Right lobe of liver (tissue), 6 donors: ENCODE measurements around the gene PXDN. TPM values are rescaled to one million over a fixed set of nuclear protein-coding genes. Genes with fewer than 3 reads are reported as not detected.

Source experiments
- ATAC-seq, 4 donors: fragments of 200-7000 bp; cut with Tn5 transposase; one replicate each; pipeline ENCODE4 v1.9.1; 2020; ENCODE audit warnings: mild to moderate bottlenecking in 4 of 4, moderate library complexity in 4 of 4
- DNase-seq, 3 donors: peaks; one replicate each; pipeline ENCODE4 v3.0.0-alpha.2; 2020
- H3K27ac ChIP-seq, 3 donors: fragments of 200-600 bp; one replicate each; pipeline ENCODE4 v1.8.0; 2022
- H3K27me3 ChIP-seq, 2 donors: fragments of 200-600 bp; one replicate each; pipeline ENCODE4 v1.8.0; 2022
- H3K36me3 ChIP-seq, 4 donors: fragments of 200-600 bp; sonication (generic) in 1 of 4; one replicate each; pipeline versions ENCODE4 v1.5.1 to v1.8.0; 2017 to 2022; ENCODE audit warnings: control low read depth in 1 of 4
- H3K4me1 ChIP-seq, 4 donors: fragments of 200-600 bp; sonication (generic) in 1 of 4; one replicate each; pipeline versions ENCODE4 v1.5.1 to v1.8.0; 2017 to 2022; ENCODE audit warnings: control low read depth in 1 of 4
- H3K4me3 ChIP-seq, 3 donors: fragments of 200-600 bp; one replicate each; pipeline ENCODE4 v1.8.0; 2022
- H3K9me3 ChIP-seq, 4 donors: fragments of 200-600 bp; sonication (generic) in 1 of 4; one replicate each; pipeline versions ENCODE4 v1.5.1 to v1.8.0; 2017 to 2022; ENCODE audit warnings: control low read depth in 1 of 4
- POLR2A ChIP-seq: fragments of 450-650 bp; IDR thresholded peaks from one replicate; pipeline ENCODE4 v1.6.1; 2017; ENCODE audit warnings: antibody characterized with exemption, mild to moderate bottlenecking
- WGBS: methylation state at CpG from one replicate; pipeline ENCODE4 v1.1.6; 2018; ENCODE audit warnings: low coverage, low lambda C conversion rate; ENCODE audit not compliant: insufficient coverage; ENCODE audit errors: missing lambda C conversion rate; 5-methylcytosine and 5-hydroxymethylcytosine counted together
- intact Hi-C, 2 donors: fragments of 100-400 bp; cut with DNase I; formaldehyde crosslinking; loops; one replicate each; pipeline versions ENCODE4 v1.11.2 to v1.14.1; 2022
- total RNA-seq, 6 experiments: library from RNA; depleted of rRNA in 2 of 6; stranded (reverse); fragments of >200 nt in 2 of 6; fragmentation: NEBNext Ultra II Directional in 3 of 6; extraction: Animal tissue kit (Norgen Biotek cat#: 25700) in 3 of 6; gene quantifications; one replicate each; pipeline versions ENCODE4 v1.1.0 to v1.2.4, GENCODE V29; 2016 to 2023
- TF ChIP-seq, protein P1 (sequence below), 4 donors: fragments of 200-600 bp in 3 of 4; fragments of 450-650 bp in 1 of 4; IDR thresholded peaks; one replicate each; pipeline versions ENCODE4 v1.5.1 to v1.8.0; 2016 to 2022; ENCODE audit warnings: antibody characterized with exemption in 4 of 4, mild to moderate bottlenecking in 2 of 4
- donor health status: DM: no; HTN: yes; CAD: no.
- donor health status: DM: no; HTN: no; CAD: no.
- donor health status: DM: no; HTN: no; CAD: no.
- donor health status: DM: no; HTN: yes; CAD: no.
- donor health status: DM: no; HTN: yes; CAD: no.

The PXDN gene
- total RNA-seq, 6 experiments from 2014 or later: 5.5 to 21.0 (median 11.4) TPM

DNA sequence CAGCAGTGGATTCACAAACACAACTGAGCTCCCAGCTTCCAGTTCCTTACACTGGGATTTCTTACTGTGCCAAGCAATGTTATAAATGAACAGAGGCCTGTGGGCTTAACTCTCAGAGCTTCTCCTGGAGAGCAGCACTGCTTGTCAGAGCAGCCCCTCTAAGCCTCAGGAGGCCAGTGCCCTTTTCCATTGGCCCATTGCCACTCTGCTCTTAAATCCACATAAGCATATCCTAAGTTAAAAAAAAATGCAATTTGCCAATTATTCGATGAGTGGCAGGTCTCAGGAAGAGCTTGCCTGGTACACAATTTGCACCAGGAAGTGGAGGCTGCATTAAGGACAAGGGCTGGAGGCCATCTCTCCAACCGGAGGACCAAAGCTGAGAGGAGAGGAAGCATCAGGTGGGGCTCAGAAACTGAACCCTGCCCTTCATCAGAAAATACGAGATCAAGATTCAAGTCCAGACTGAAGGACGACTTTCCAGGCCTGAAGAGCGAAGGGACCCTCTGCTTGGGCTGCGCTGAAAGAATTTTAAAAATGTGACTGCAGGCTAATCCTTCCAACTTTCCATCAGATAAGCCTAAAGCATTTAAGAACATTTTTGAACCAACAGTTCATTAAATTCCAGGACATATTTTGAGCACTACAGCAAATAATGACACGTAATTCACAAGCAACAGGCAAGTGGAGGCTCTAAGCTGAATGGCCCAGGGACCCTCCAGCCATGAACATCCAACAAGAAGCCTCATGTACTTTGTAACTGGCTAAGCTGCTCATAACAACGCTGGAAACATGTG lies 28.4 kb upstream of the PXDN start:
- Histone ChIP-seq H3K9me3 (no peaks in the 10 kb centered on the region), H3K4me1 (no peaks in the 10 kb centered on the region), H3K27ac (no peak overlapping the region), H3K4me3 (no peak overlapping the region), H3K27me3 (no peaks in the 10 kb centered on the region), H3K36me3 (no peaks in the 10 kb centered on the region)
- DNase-seq (no peak), ATAC-seq (no peak)
- WGBS: 76% methylated on average over 8 of the region's 8 CpGs
- intact Hi-C loops: no loop called here
- TF ChIP-seq, protein P1, sequence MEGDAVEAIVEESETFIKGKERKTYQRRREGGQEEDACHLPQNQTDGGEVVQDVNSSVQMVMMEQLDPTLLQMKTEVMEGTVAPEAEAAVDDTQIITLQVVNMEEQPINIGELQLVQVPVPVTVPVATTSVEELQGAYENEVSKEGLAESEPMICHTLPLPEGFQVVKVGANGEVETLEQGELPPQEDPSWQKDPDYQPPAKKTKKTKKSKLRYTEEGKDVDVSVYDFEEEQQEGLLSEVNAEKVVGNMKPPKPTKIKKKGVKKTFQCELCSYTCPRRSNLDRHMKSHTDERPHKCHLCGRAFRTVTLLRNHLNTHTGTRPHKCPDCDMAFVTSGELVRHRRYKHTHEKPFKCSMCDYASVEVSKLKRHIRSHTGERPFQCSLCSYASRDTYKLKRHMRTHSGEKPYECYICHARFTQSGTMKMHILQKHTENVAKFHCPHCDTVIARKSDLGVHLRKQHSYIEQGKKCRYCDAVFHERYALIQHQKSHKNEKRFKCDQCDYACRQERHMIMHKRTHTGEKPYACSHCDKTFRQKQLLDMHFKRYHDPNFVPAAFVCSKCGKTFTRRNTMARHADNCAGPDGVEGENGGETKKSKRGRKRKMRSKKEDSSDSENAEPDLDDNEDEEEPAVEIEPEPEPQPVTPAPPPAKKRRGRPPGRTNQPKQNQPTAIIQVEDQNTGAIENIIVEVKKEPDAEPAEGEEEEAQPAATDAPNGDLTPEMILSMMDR (IDR thresholded peaks at IDR 0.05): no peak
- TF ChIP-seq POLR2A: no peak

DNA sequence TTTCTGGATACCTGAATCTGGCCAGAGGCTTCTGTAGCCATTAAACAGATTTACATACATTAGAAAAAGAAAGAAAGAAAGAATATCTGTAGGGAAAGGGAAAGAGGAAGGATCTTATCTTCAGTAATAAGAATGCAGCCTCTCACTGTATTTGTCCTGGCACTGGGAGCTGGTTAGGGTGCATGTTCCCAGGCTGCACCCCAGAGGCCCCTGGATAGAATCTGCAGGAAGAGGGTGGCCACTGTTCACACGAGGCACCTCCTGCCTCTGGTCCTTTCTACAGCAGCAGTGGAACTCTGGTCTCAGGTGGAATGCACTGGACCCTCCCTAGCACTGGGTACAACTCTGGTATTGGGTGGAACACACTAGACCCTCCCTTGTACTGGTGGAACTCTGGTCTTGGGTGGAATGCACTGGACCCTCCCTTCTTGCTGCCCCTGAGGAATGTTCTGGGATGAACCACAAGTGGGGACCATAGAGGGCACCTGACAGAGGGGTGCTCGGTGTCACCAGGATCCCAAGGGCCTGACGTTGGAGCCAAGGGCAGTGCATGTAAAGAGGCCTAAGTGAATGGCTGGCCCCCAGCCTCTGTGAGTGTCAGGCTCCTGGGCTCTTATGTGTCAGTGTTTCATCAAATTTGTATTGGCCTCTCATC lies 27.4 kb upstream of the PXDN start:
- ATAC-seq (no peak), DNase-seq (no peak)
- no peaks in the 10 kb centered on the region for H3K9me3 ChIP-seq
- H3K27me3 ChIP-seq: no peaks in the 10 kb centered on the region
- H3K4me1 ChIP-seq: no peaks in the 10 kb centered on the region
- no CpG with 5 or more reads among the region's 3 CpGs for WGBS
- TF ChIP-seq, protein P1 (IDR thresholded peaks at IDR 0.05): no peak
- no peak for TF ChIP-seq POLR2A
- no peak overlapping the region for H3K27ac ChIP-seq
- no peaks in the 10 kb centered on the region for H3K36me3 ChIP-seq
- intact Hi-C loops: no loop called here
- H3K4me3 ChIP-seq: no peak overlapping the region

DNA sequence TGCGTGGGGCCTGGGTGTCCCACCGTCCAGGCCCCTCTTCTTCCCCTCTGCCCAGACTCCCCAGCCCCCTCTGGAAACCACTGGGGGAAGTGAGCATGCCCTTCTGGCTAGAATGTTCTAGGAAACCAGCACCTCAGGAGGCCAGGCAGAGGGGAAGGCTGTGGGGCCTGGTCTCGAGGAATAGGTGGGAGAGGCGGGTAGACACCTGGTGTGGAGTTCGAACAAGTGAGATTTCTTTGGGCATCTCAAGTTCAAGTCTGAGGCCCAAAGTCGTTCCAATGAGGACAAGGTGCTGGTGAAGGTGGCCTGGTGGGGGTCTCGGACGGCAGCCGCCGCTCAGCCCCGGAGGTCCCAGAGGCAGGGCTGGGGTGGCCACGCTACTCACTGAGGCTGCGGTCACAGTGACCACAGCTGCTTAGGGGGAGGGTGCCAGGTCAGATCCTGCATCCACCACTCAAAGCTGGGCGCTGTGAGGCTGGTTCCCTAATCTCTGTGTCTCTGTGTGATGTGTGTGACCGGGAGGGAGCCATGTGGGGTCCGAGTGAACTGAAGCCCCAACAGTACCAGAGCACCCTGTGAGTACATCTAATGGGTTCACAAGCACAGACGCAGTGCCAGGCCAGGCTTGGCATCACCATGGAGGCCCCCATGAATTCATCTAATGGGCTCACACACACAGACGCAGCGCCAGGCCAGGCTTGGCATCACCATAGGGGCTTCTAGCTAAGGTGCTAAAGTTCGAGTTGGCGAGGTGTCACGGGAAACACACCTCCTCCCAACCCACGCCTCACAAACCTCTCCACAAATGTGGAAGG lies 26.5 kb upstream of the PXDN start:
- WGBS: 81% methylated on average over 12 of the region's 23 CpGs
- no peak overlapping the region for H3K4me3 ChIP-seq
- TF ChIP-seq POLR2A: no peak
- TF ChIP-seq, protein P1 (IDR thresholded peaks at IDR 0.05): no peak
- ATAC-seq (no peak), DNase-seq (no peak)
- H3K27me3 ChIP-seq: no peaks in the 10 kb centered on the region
- H3K4me1 ChIP-seq: no peaks in the 10 kb centered on the region
- intact Hi-C loops: no loop called here
- no peak overlapping the region for H3K27ac ChIP-seq
- H3K9me3 ChIP-seq: no peaks in the 10 kb centered on the region
- no peaks in the 10 kb centered on the region for H3K36me3 ChIP-seq

DNA sequence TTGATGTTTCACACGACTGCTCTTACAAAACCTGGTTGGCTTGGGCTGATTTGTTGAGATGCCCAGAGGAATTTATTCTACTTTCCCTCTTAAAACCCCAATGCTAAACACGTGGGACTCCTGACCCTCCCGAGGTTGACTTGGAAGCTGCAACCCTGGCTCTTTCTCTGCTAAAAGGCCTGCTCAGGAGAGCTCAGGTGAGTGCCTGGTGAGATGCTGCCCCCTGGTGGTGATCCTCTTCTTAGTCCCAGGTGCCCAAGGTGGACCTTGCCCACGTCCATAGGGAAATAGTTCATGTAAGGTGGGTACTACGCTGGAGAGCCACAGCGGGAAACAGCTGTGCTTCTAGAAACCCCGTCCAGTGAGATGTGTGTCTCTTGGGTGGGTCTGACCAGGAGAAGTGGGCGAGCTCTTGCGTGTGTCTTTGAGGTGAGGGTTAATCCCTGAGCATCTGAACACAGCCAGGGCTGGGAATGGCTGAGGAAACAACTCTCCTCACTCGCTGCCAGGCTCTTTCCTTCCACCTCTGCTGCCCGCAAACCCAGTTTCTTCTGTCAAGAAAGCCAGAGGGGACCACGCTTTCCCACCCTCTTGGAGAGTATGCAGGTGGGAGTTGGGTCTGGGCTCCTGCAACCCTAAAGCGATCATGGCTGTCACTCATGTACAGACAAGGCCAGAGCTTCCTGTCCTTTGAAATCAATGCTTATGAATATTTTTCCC lies 25.5 kb upstream of the PXDN start:
- Histone ChIP-seq H3K4me1 (no peaks in the 10 kb centered on the region), H3K4me3 (no peak overlapping the region), H3K27ac (no peak overlapping the region), H3K27me3 (no peaks in the 10 kb centered on the region), H3K36me3 (no peaks in the 10 kb centered on the region), H3K9me3 (no peaks in the 10 kb centered on the region)
- ATAC-seq (peak; percentile 79 to 87 (median 80)), DNase-seq (peak in 2 of 3 donors; percentile 63 to 73)
- WGBS: 40% methylated on average over 8 of the region's 13 CpGs
- intact Hi-C loops: no loop called here
- TF ChIP-seq, protein P1 (IDR thresholded peaks at IDR 0.05): peak; percentile 52 to 82 (median 72)
- TF ChIP-seq POLR2A: no peak
